HG02852 (cell line): ENCODE measurements around the gene UCP3.

Source experiments
- ATAC-seq: cut with Tn5 transposase; IDR thresholded peaks from one replicate; pipeline ENCODE4 v1.9.1; 2021; ENCODE audit warnings: mild to moderate bottlenecking, moderate library complexity; ENCODE audit not compliant: unreplicated experiment

The UCP3 gene

GRCh38 chr11:74008373-74009229 lies at the start of gene UCP3:
TSS of gene UCP3 (minus strand) at chr11:74009085. CDS start at chr11:74007042, 2,043 bp downstream.
- ATAC-seq = no peak

- ATAC-seq = no peak
Measured at GRCh38 chr11:74057249-74058151, 48.6 kb upstream of the UCP3 start.

- no peak for ATAC-seq
Measured at GRCh38 chr11:74055938-74056337, 47.1 kb upstream of the UCP3 start.

GRCh38 chr11:74050465-74050864 lies 41.6 kb upstream of the UCP3 start:
- no peak for ATAC-seq

- no peak for ATAC-seq
Measured at GRCh38 chr11:74048993-74049392, 40.1 kb upstream of the UCP3 start.

GRCh38 chr11:74044538-74044937 lies 35.7 kb upstream of the UCP3 start:
- no peak for ATAC-seq

- ATAC-seq = no peak
Measured at GRCh38 chr11:74043450-74043849, 34.6 kb upstream of the UCP3 start.

GRCh38 chr11:74037309-74037708 lies 28.4 kb upstream of the UCP3 start:
- ATAC-seq = no peak

GRCh38 chr11:74035264-74035663 lies 26.4 kb upstream of the UCP3 start:
- ATAC-seq = no peak

- ATAC-seq = no peak
Measured at GRCh38 chr11:74033046-74033445, 24.2 kb upstream of the UCP3 start.

- ATAC-seq = no peak
Measured at GRCh38 chr11:74030723-74031676, 22.1 kb upstream of the UCP3 start.

- no peak for ATAC-seq
Measured at GRCh38 chr11:74025467-74026166, 16.7 kb upstream of the UCP3 start.

GRCh38 chr11:74024261-74025029 lies 15.6 kb upstream of the UCP3 start:
- ATAC-seq = no peak

GRCh38 chr11:74023276-74023675 lies 14.4 kb upstream of the UCP3 start:
- no peak for ATAC-seq

GRCh38 chr11:74022546-74022945 lies 13.7 kb upstream of the UCP3 start:
- no peak for ATAC-seq

- ATAC-seq = no peak
Measured at GRCh38 chr11:74021998-74022397, 13.1 kb upstream of the UCP3 start.

- peak; percentile 73 for ATAC-seq
Measured at GRCh38 chr11:74020539-74020938, 11.7 kb upstream of the UCP3 start.

GRCh38 chr11:74019860-74020259 lies 11.0 kb upstream of the UCP3 start:
- ATAC-seq = no peak

- no peak for ATAC-seq
Measured at GRCh38 chr11:74019104-74019738, 10.3 kb upstream of the UCP3 start.
